ENCODE results near the gene INHBC. TPM values are rescaled to one million over a fixed set of nuclear protein-coding genes. Genes with fewer than 3 reads are reported as not detected.

Gene INHBC
- total and polyA plus RNA-seq, 2 donors from 2014 or later, result not detected

- Histone ChIP-seq H3K9ac (ENCODE audit: low read length in 3 of 3) (no peak overlapping the region), H3K27ac (ENCODE audit: low read depth in 2 of 2, low read length in 2 of 2) (no peak overlapping the region), H3K9me3 (ENCODE audit: control insufficient read depth in 2 of 3, insufficient read depth in 1 of 3, low read length in 3 of 3) (no peaks in the 10 kb centered on the region), H3K27me3 (ENCODE audit: control insufficient read depth, insufficient read depth, low read length) (no peaks in the 10 kb centered on the region), H3K4me1 (ENCODE audit: control insufficient read depth in 2 of 3, insufficient read depth in 2 of 3, low read depth in 1 of 3, low read length in 3 of 3) (peaks cover 0 to 8% (median 0%) of the 10 kb centered on the region in 3 donors), H3K4me3 (ENCODE audit: low read length in 3 of 3) (no peak overlapping the region), H3K36me3 (ENCODE audit: control insufficient read depth in 2 of 3, insufficient read depth in 3 of 3, low read length in 3 of 3) (no peaks in the 10 kb centered on the region)
- no peak for TF ChIP-seq CTCF (IDR thresholded peaks at IDR 0.05; ENCODE audit: borderline replicate concordance, extremely low read depth, insufficient read depth)
- DNase-seq, result no peak
- intact Hi-C loops (cut with DNase I), result no loop called here
- FAIRE-seq, result no peak
Measured at GRCh38 chr12:57465030-57465746, 30.6 kb downstream of the INHBC start.

GRCh38 chr12:57465747-57466505 is 31.3 kb downstream of the INHBC start:
- Histone ChIP-seq H3K27ac (ENCODE audit: low read depth in 2 of 2, low read length in 2 of 2) (no peak overlapping the region), H3K9me3 (ENCODE audit: control insufficient read depth in 2 of 3, insufficient read depth in 1 of 3, low read length in 3 of 3) (no peaks in the 10 kb centered on the region), H3K27me3 (ENCODE audit: control insufficient read depth, insufficient read depth, low read length) (no peaks in the 10 kb centered on the region), H3K36me3 (ENCODE audit: control insufficient read depth in 2 of 3, insufficient read depth in 3 of 3, low read length in 3 of 3) (no peaks in the 10 kb centered on the region), H3K9ac (ENCODE audit: low read length in 3 of 3) (no peak overlapping the region), H3K4me3 (ENCODE audit: low read length in 3 of 3) (no peak overlapping the region), H3K4me1 (ENCODE audit: control insufficient read depth in 2 of 3, insufficient read depth in 2 of 3, low read depth in 1 of 3, low read length in 3 of 3) (peaks cover 0 to 5% (median 0%) of the 10 kb centered on the region in 3 donors)
- intact Hi-C loops (cut with DNase I), result no loop called here
- no peak for TF ChIP-seq CTCF (IDR thresholded peaks at IDR 0.05; ENCODE audit: borderline replicate concordance, extremely low read depth, insufficient read depth)
- DNase-seq (no peak), FAIRE-seq (no peak)

- TF ChIP-seq CTCF (IDR thresholded peaks at IDR 0.05; ENCODE audit: borderline replicate concordance, extremely low read depth, insufficient read depth), result no peak
- intact Hi-C loops (cut with DNase I), result no loop called here
- FAIRE-seq, result no peak
Measured at GRCh38 chr12:57467212-57467874, 32.8 kb downstream of the INHBC start.

More at GRCh38 chr12:57467212-57467874, 32.8 kb downstream of the INHBC start:
- no peaks in the 10 kb centered on the region for H3K4me1 ChIP-seq (ENCODE audit: control insufficient read depth in 2 of 3, insufficient read depth in 2 of 3, low read depth in 1 of 3, low read length in 3 of 3)
- no peak for DNase-seq
- H3K27me3 ChIP-seq (ENCODE audit: control insufficient read depth, insufficient read depth, low read length), result no peaks in the 10 kb centered on the region
- H3K27ac ChIP-seq (ENCODE audit: low read depth in 2 of 2, low read length in 2 of 2), result no peak overlapping the region
- no peaks in the 10 kb centered on the region for H3K9me3 ChIP-seq (ENCODE audit: control insufficient read depth in 2 of 3, insufficient read depth in 1 of 3, low read length in 3 of 3)
- H3K9ac ChIP-seq (ENCODE audit: low read length in 3 of 3), result no peak overlapping the region
- H3K36me3 ChIP-seq (ENCODE audit: control insufficient read depth in 2 of 3, insufficient read depth in 3 of 3, low read length in 3 of 3), result no peaks in the 10 kb centered on the region
- H3K4me3 ChIP-seq (ENCODE audit: low read length in 3 of 3), result no peak overlapping the region
